Measurements from ENCODE around the gene GABPB2. TPM values are rescaled to one million over a fixed set of nuclear protein-coding genes. Genes with fewer than 3 reads are reported as not detected.
A peak's percentile ranks its signal among the peaks of the same experiment; 100 is the strongest.

Gene GABPB2
- total RNA-seq, 1 experiment from 2014 or later, result 8.1 TPM

- Histone ChIP-seq H3K36me3 (ENCODE audit: control insufficient read depth, insufficient read depth, low read length) (no peaks in the 10 kb centered on the region), H3K9me3 (ENCODE audit: control insufficient read depth, insufficient read depth, low read depth, low read length) (no peaks in the 10 kb centered on the region), H3K27me3 (ENCODE audit: control insufficient read depth, insufficient read depth, low read length) (no peaks in the 10 kb centered on the region), H3K4me1 (ENCODE audit: control insufficient read depth, insufficient read depth, low read length) (no peaks in the 10 kb centered on the region), H3K27ac (ENCODE audit: low read length) (no peak overlapping the region), H3K4me3 (ENCODE audit: low read depth in 2 of 2, low read length in 2 of 2) (no peak overlapping the region)
- TSS peak; percentile 75 for BruUV-seq (replicated peaks)
- ATAC-seq (no peak), DNase-seq (ENCODE audit: low read depth, low spot score) (no peak)
- in situ Hi-C loops (cut with HindIII; ENCODE audit: low pct_unique_long_range_greater_than_20kb, low sequenced_read_pairs) (no loop called here), intact Hi-C loops (cut with micrococcal nuclease; ENCODE audit: unreplicated experiment) (no loop called here)
- POLR2A ChIA-PET, result no interaction called here
- TF ChIP-seq, protein P1, sequence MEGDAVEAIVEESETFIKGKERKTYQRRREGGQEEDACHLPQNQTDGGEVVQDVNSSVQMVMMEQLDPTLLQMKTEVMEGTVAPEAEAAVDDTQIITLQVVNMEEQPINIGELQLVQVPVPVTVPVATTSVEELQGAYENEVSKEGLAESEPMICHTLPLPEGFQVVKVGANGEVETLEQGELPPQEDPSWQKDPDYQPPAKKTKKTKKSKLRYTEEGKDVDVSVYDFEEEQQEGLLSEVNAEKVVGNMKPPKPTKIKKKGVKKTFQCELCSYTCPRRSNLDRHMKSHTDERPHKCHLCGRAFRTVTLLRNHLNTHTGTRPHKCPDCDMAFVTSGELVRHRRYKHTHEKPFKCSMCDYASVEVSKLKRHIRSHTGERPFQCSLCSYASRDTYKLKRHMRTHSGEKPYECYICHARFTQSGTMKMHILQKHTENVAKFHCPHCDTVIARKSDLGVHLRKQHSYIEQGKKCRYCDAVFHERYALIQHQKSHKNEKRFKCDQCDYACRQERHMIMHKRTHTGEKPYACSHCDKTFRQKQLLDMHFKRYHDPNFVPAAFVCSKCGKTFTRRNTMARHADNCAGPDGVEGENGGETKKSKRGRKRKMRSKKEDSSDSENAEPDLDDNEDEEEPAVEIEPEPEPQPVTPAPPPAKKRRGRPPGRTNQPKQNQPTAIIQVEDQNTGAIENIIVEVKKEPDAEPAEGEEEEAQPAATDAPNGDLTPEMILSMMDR (IDR thresholded peaks at IDR 0.05), result no peak
- TF ChIP-seq TCF7L2 (IDR thresholded peaks at IDR 0.05; ENCODE audit: low read depth, low read length) (no peak), SIN3A (IDR thresholded peaks at IDR 0.05; ENCODE audit: borderline replicate concordance, insufficient read depth, low read depth, low read length) (no peak), POLR2AphosphoS5 (IDR thresholded peaks at IDR 0.05; ENCODE audit: low read depth, low read length) (no peak)
- CTCF ChIA-PET, result interaction anchor here (0.6 kb wide), 1 partner anchor 51 kb away, joined by 8 read pairs; no protein-coding TSS in a partner anchor
Observed at GRCh38 chr1:151124763-151125403, 54.3 kb downstream of the GABPB2 start.

DNA sequence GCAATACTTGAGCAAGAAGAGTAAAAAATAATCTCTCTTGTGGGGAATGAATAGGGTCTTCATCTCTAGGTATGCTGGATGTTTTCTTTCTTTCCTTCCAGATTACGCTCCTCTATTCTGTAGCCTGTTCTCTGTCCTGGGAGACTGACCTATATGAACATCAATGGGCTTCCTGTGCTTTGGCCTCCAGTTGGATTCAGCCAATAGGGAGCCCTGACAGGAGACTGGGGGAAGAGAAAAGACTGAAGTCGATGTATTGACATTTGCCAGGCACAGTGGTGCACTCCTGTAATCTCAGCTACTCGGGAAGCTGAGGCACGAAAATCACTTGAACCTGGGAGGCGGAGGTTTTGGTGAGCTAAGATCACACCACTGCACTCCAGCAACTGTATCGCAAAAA lies 58.2 kb downstream of the GABPB2 start:
- ChIA-PET POLR2A (interaction anchor here (0.6 kb wide), 1 partner anchor 275 kb away, joined by 3 read pairs; no protein-coding TSS in a partner anchor), CTCF (no interaction called here)

More for the DNA sequence above, 58.2 kb downstream of the GABPB2 start:
- no peak for ATAC-seq
- no TSS peak for BruUV-seq (replicated peaks)
- intact Hi-C loops (cut with micrococcal nuclease; ENCODE audit: unreplicated experiment) (no loop called here), in situ Hi-C loops (cut with HindIII; ENCODE audit: low pct_unique_long_range_greater_than_20kb, low sequenced_read_pairs) (no loop called here)
- Histone ChIP-seq H3K9me3 (ENCODE audit: control insufficient read depth, insufficient read depth, low read depth, low read length) (no peaks in the 10 kb centered on the region), H3K36me3 (ENCODE audit: control insufficient read depth, insufficient read depth, low read length) (no peaks in the 10 kb centered on the region), H3K4me1 (ENCODE audit: control insufficient read depth, insufficient read depth, low read length) (no peaks in the 10 kb centered on the region), H3K4me3 (ENCODE audit: low read depth in 2 of 2, low read length in 2 of 2) (no peak overlapping the region), H3K27ac (ENCODE audit: low read length) (no peak overlapping the region), H3K27me3 (ENCODE audit: control insufficient read depth, insufficient read depth, low read length) (no peaks in the 10 kb centered on the region)
- TF ChIP-seq, protein P2, sequence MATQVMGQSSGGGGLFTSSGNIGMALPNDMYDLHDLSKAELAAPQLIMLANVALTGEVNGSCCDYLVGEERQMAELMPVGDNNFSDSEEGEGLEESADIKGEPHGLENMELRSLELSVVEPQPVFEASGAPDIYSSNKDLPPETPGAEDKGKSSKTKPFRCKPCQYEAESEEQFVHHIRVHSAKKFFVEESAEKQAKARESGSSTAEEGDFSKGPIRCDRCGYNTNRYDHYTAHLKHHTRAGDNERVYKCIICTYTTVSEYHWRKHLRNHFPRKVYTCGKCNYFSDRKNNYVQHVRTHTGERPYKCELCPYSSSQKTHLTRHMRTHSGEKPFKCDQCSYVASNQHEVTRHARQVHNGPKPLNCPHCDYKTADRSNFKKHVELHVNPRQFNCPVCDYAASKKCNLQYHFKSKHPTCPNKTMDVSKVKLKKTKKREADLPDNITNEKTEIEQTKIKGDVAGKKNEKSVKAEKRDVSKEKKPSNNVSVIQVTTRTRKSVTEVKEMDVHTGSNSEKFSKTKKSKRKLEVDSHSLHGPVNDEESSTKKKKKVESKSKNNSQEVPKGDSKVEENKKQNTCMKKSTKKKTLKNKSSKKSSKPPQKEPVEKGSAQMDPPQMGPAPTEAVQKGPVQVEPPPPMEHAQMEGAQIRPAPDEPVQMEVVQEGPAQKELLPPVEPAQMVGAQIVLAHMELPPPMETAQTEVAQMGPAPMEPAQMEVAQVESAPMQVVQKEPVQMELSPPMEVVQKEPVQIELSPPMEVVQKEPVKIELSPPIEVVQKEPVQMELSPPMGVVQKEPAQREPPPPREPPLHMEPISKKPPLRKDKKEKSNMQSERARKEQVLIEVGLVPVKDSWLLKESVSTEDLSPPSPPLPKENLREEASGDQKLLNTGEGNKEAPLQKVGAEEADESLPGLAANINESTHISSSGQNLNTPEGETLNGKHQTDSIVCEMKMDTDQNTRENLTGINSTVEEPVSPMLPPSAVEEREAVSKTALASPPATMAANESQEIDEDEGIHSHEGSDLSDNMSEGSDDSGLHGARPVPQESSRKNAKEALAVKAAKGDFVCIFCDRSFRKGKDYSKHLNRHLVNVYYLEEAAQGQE (IDR thresholded peaks at IDR 0.05; ENCODE audit: insufficient read depth in 1 of 2, low read depth in 2 of 2, low read length in 1 of 2), result no peak
- TF ChIP-seq POLR2AphosphoS5 (IDR thresholded peaks at IDR 0.05; ENCODE audit: low read depth, low read length), result no peak
- TF ChIP-seq TCF7L2 (IDR thresholded peaks at IDR 0.05; ENCODE audit: low read depth, low read length), result no peak
- no peak for TF ChIP-seq SIN3A (IDR thresholded peaks at IDR 0.05; ENCODE audit: borderline replicate concordance, insufficient read depth, low read depth, low read length)
- TF ChIP-seq, protein P1 (IDR thresholded peaks at IDR 0.05), result no peak
- no peak for DNase-seq (ENCODE audit: low read depth, low spot score)

Measured in Panc1 (cell line).